H9 (cell line): ENCODE measurements around the gene DNAI4. TPM values are rescaled to one million over a fixed set of nuclear protein-coding genes. Genes with fewer than 3 reads are reported as not detected.

Experiments used
- DNase-seq: peaks from one replicate; pipeline ENCODE4 v3.0.0-alpha.2; 2017
- H2AFZ ChIP-seq: one replicate; pipeline ENCODE4 v1.6.1; 2013; ENCODE audit warnings: mild to moderate bottlenecking, low read length, control low read depth, moderate library complexity
- H2AK5ac ChIP-seq: 2 replicates; pipeline ENCODE4 v1.6.1; 2013; ENCODE audit warnings: low read length, control low read depth, mixed read lengths; ENCODE audit not compliant: insufficient read length
- H2BK120ac ChIP-seq: one replicate; pipeline ENCODE4 v1.6.1; 2013; ENCODE audit warnings: low read depth, mild to moderate bottlenecking, low read length, control low read depth, inconsistent platforms; ENCODE audit not compliant: poor library complexity, severe bottlenecking
- H2BK12ac ChIP-seq: 2 replicates; pipeline ENCODE4 v1.6.1; 2013; ENCODE audit warnings: low read length, control low read depth, mixed read lengths, low read depth; ENCODE audit not compliant: insufficient read length
- H2BK15ac ChIP-seq: 2 replicates; pipeline ENCODE4 v1.6.1; 2013; ENCODE audit warnings: low read depth, low read length, control low read depth
- H2BK20ac ChIP-seq: one replicate; pipeline ENCODE4 v1.6.1; 2013; ENCODE audit warnings: low read depth, mild to moderate bottlenecking, low read length, control low read depth, inconsistent platforms; ENCODE audit not compliant: poor library complexity, severe bottlenecking
- H2BK5ac ChIP-seq: 2 replicates; pipeline ENCODE4 v1.6.1; 2013; ENCODE audit warnings: low read length, control low read depth, mixed read lengths; ENCODE audit not compliant: insufficient read length
- H3K14ac ChIP-seq: 2 replicates; pipeline ENCODE4 v1.6.1; 2013; ENCODE audit warnings: low read length, control low read depth; ENCODE audit not compliant: insufficient read depth
- H3K18ac ChIP-seq: 2 replicates; pipeline ENCODE4 v1.6.1; 2013; ENCODE audit warnings: low read depth, mild to moderate bottlenecking, mixed read lengths, low read length, control low read depth; ENCODE audit not compliant: insufficient read length
- H3K23ac ChIP-seq: 2 replicates; pipeline ENCODE4 v1.6.1; 2013; ENCODE audit warnings: low read length, control low read depth, mixed read lengths, low read depth; ENCODE audit not compliant: insufficient read length
- H3K23me2 ChIP-seq: 2 replicates; pipeline ENCODE4 v1.6.1; 2013; ENCODE audit warnings: low read depth, mild to moderate bottlenecking, mixed read lengths, low read length, control low read depth; ENCODE audit not compliant: insufficient read length, poor library complexity, severe bottlenecking
- H3K27ac ChIP-seq: 2 replicates; pipeline ENCODE4 v1.5.1; 2013; ENCODE audit warnings: low read length, control low read depth, mixed read lengths, low read depth; ENCODE audit not compliant: insufficient read length
- H3K27me3 ChIP-seq: 2 replicates; pipeline ENCODE4 v1.6.1; 2013; ENCODE audit warnings: low read length, control low read depth, inconsistent platforms; ENCODE audit not compliant: insufficient read depth
- H3K4ac ChIP-seq: 2 replicates; pipeline ENCODE4 v1.6.1; 2013; ENCODE audit warnings: low read depth, mild to moderate bottlenecking, control low read depth, inconsistent platforms, low read length, moderate library complexity
- H3K4me1 ChIP-seq: 2 replicates; pipeline ENCODE4 v1.6.1; 2013; ENCODE audit warnings: low read length, control low read depth, inconsistent platforms; ENCODE audit not compliant: insufficient read depth
- H3K4me2 ChIP-seq: 2 replicates; pipeline ENCODE4 v1.6.1; 2013; ENCODE audit warnings: low read length, control low read depth, mixed read lengths; ENCODE audit not compliant: insufficient read length, insufficient read depth
- H3K56ac ChIP-seq: 2 replicates; pipeline ENCODE4 v1.6.1; 2013; ENCODE audit warnings: low read depth, mild to moderate bottlenecking, mixed read lengths, low read length, control low read depth; ENCODE audit not compliant: insufficient read length
- H3K79me1 ChIP-seq: 2 replicates; pipeline ENCODE4 v1.6.1; 2013; ENCODE audit warnings: low read depth, mild to moderate bottlenecking, moderate library complexity, low read length, control low read depth, inconsistent platforms; ENCODE audit not compliant: insufficient read depth, poor library complexity, severe bottlenecking
- H3K79me2 ChIP-seq: 2 replicates; pipeline ENCODE4 v1.6.1; 2013; ENCODE audit warnings: low read length, control low read depth, inconsistent platforms; ENCODE audit not compliant: insufficient read depth
- H3K9ac ChIP-seq: 2 replicates; pipeline ENCODE4 v1.6.1; 2013; ENCODE audit warnings: low read length, control low read depth, mixed read lengths; ENCODE audit not compliant: insufficient read length; ENCODE audit errors: extremely low read depth
- H3K9me3 ChIP-seq: one replicate; pipeline ENCODE4 v1.6.1; 2013; ENCODE audit warnings: low read depth, low read length, inconsistent platforms; ENCODE audit not compliant: control insufficient read depth
- H3T11ph ChIP-seq: one replicate; pipeline ENCODE4 v1.6.1; 2013; ENCODE audit warnings: mild to moderate bottlenecking, low read length, control low read depth, inconsistent platforms
- H4K20me1 ChIP-seq: one replicate; pipeline ENCODE4 v1.6.1; 2013; ENCODE audit not compliant: control insufficient read depth, insufficient read length, insufficient read depth
- H4K5ac ChIP-seq: 2 replicates; pipeline ENCODE4 v1.6.1; 2013; ENCODE audit warnings: low read depth, mild to moderate bottlenecking, mixed read lengths, low read length, control low read depth; ENCODE audit not compliant: insufficient read length
- H4K8ac ChIP-seq: replicated peaks from 2 replicates; pipeline ENCODE4 v1.6.1; 2013; ENCODE audit warnings: low read length, control low read depth, mixed read lengths, low read depth; ENCODE audit not compliant: insufficient read length
- H4K91ac ChIP-seq: 2 replicates; pipeline ENCODE4 v1.6.1; 2013; ENCODE audit warnings: low read depth, mild to moderate bottlenecking, moderate library complexity, mixed read lengths, low read length, control low read depth; ENCODE audit not compliant: insufficient read length
- H3K27ac Mint-ChIP-seq, 3 experiments: 2 replicates in 2 of 3; 3 replicates in 1 of 3; pipeline ENCODE4 v1.8.0; 2020 to 2021; ENCODE audit warnings: mixed read lengths in 3 of 3, mild to moderate bottlenecking in 1 of 3, moderate library complexity in 1 of 3
- H3K27me3 Mint-ChIP-seq: 2 replicates; pipeline ENCODE4 v1.8.0; 2021; ENCODE audit warnings: low read depth, mild to moderate bottlenecking, moderate library complexity, mixed read lengths
- H3K36me3 Mint-ChIP-seq, 3 experiments: 2 replicates in 2 of 3; 3 replicates in 1 of 3; pipeline ENCODE4 v1.8.0; 2020 to 2021; ENCODE audit warnings: low read depth in 3 of 3, mixed read lengths in 3 of 3; ENCODE audit not compliant: insufficient read depth in 1 of 3
- H3K4me1 Mint-ChIP-seq, 2 experiments: 2 replicates each; pipeline ENCODE4 v1.8.0; 2020; ENCODE audit warnings: mixed read lengths in 2 of 2
- H3K4me3 Mint-ChIP-seq, 2 experiments: 2 replicates in 1 of 2; 3 replicates in 1 of 2; pipeline ENCODE4 v1.8.0; 2020 to 2021; ENCODE audit warnings: mild to moderate bottlenecking in 2 of 2, mixed read lengths in 2 of 2, moderate library complexity in 1 of 2
- H3K9me3 Mint-ChIP-seq, 2 experiments: 2 replicates in 1 of 2; 3 replicates in 1 of 2; pipeline ENCODE4 v1.8.0; 2020; ENCODE audit warnings: mild to moderate bottlenecking in 2 of 2, mixed read lengths in 2 of 2, moderate library complexity in 1 of 2
- CTCF ChIP-seq: fragments of 200-600 bp; sonication (generic); conservative IDR thresholded peaks from 3 replicates; pipeline ENCODE4 v1.8.0; 2021; ENCODE audit warnings: antibody characterized with exemption, mild to moderate bottlenecking
- WGBS: extraction: QIAGEN DNeasy Blood & Tissue Kit; methylation state at CpG from one replicate; pipeline ENCODE4 v1.1.7; 2013; ENCODE audit warnings: missing lambda C conversion rate, low lambda C conversion rate, mixed read lengths; ENCODE audit not compliant: insufficient read length; ENCODE audit errors: extremely low coverage; 5-methylcytosine and 5-hydroxymethylcytosine counted together
- total RNA-seq: library from RNA; stranded (reverse); gene quantifications from 2 replicates; pipeline ENCODE4 v1.2.1, GENCODE V29; 2021

Gene DNAI4
- total RNA-seq, 1 experiment from 2014 or later: 1.4 TPM

DNA sequence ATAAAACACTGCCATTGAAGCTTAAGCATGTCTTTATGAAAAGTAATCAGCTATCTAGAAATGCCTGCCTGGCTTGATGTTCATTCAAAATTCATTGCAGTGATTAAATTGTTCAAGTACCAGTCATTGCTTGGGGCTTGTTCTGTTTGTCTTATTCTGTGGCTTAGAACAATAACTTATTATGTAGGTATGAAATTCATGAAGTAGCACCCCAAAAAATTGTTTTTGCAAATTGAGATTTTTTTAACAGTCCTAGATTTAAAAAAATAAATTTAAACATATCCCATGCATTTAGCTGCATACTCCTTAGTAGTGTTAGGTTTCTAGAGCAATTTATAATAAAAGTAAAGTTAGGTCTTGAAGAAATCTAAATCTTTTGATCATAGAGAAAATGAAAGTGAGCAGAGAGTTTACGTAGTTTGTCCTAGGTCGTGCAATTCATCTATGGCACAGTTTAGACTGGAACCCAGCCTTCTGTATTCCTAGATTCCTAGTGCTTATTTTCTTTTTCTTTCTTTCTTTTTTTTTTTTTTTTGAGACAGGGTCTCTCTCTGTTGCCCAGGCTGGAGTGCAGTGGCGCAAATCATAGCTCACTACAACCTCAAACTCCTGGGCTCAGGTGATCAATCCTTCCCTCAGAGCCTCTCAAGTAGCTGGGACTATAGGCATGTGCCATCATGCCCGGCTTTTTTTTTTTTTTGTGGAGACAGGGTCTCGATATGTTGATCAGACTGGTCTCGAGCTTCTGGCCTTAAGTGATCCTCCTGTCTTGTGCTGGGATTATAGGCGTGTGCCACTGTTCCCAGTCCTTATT, 9.4 kb upstream of the DNAI4 start:
- Mint-ChIP-seq H3K4me1 (peaks cover 26 to 29% of the 10 kb centered on the region in 2 experiments), H3K9me3 (no peaks in the 10 kb centered on the region), H3K27ac (peak overlapping the region in 1 of 3 experiments; percentile 35; a peak in 2 of 7 replicates), H3K27me3 (no peaks in the 10 kb centered on the region), H3K36me3 (peaks cover 0 to 4% (median 0%) of the 10 kb centered on the region in 3 experiments; a peak in 2 of 7 replicates), H3K4me3 (no peak overlapping the region)
- no peak overlapping the region for H2BK20ac ChIP-seq
- no peak overlapping the region for H2BK12ac ChIP-seq
- no peak overlapping the region for H3K56ac ChIP-seq
- H3K18ac ChIP-seq: no peak overlapping the region
- no peak overlapping the region for H2BK120ac ChIP-seq
- H4K20me1 ChIP-seq: no peaks in the 10 kb centered on the region
- H3K79me2 ChIP-seq: peaks cover 21% of the 10 kb centered on the region; the same call in 1 of the 2 replicates
- H2AFZ ChIP-seq: no peak overlapping the region
- H3K27me3 ChIP-seq: no peaks in the 10 kb centered on the region
- H4K5ac ChIP-seq: no peak overlapping the region
- H3K23me2 ChIP-seq: peaks cover 8% of the 10 kb centered on the region
- H2AK5ac ChIP-seq: no peak overlapping the region
- no peak overlapping the region for H2BK5ac ChIP-seq
- no peaks in the 10 kb centered on the region for H3K4me1 ChIP-seq
- H3K9me3 ChIP-seq: no peaks in the 10 kb centered on the region
- no peak for TF ChIP-seq CTCF
- no peak overlapping the region for H4K8ac ChIP-seq
- DNase-seq: no peak
- H3T11ph ChIP-seq: no peak overlapping the region
- no peak overlapping the region for H3K9ac ChIP-seq
- no peak overlapping the region for H3K14ac ChIP-seq
- H3K79me1 ChIP-seq: no peaks in the 10 kb centered on the region
- no CpG with 5 or more reads among the region's 7 CpGs for WGBS
- no peak overlapping the region for H2BK15ac ChIP-seq
- H3K23ac ChIP-seq: no peak overlapping the region
- H3K27ac ChIP-seq: no peak overlapping the region
- H4K91ac ChIP-seq: no peak overlapping the region
- no peak overlapping the region for H3K4ac ChIP-seq
- no peak overlapping the region for H3K4me2 ChIP-seq
